SW480 (cell line): Measurements from ENCODE around the gene SRRM4.
A peak's percentile ranks its signal among the peaks of the same experiment; 100 is the strongest.
"Not testable (repeated sequence)": the region's sequence is repeated elsewhere in the genome, so short reads cannot be mapped to it uniquely, and the experiment has no call there.

Source experiments
- DNase-seq: peaks from one replicate; pipeline ENCODE4 v3.0.0-alpha.2; 2016; ENCODE audit warnings: low spot score

SRRM4 gene

DNA sequence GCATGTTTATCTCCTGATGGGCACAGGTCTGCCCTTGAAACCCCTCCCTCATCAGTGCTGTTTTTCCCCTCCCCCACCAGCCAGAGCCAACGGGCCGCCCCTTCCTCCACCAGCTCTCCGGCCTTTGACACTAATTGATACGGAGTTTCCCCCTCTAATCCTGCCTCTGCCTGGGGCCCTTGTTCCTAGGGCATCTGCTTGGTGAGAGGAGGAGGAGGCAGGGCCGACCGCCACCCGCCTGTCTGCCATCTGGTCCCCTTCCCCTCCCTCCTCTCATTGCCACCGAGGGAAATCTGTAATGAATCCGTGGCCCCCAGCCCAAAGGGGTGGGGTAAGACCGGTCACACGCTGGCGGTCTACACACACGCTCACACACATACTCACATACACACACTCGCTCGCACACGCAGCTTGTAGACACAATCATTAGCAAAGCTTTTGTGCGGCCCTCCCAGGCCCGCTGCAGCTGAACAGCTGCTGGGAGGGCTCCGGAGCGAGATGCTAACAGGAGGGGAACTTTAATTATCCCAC, 27.4 kb downstream of the SRRM4 start:
- DNase-seq: no peak

DNA sequence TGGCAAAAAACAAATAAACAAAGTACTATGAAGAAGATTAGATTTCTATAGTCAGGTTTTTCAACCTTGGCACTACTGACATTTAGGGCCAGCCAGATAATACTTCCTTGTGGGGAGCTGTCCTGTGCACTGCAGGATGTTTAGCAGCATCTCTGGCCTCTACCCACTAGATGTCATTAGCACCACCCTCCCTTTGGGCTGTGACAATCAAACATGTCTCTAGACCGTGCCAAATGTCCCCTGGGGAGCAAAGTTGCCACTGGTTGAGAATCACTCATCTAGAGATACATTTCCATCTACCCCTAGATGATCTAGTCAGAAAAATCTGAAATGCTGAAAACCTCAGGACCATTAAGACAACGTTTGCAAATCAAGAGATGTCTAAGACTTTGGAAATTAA, 29.9 kb downstream of the SRRM4 start:
- no peak for DNase-seq

DNA sequence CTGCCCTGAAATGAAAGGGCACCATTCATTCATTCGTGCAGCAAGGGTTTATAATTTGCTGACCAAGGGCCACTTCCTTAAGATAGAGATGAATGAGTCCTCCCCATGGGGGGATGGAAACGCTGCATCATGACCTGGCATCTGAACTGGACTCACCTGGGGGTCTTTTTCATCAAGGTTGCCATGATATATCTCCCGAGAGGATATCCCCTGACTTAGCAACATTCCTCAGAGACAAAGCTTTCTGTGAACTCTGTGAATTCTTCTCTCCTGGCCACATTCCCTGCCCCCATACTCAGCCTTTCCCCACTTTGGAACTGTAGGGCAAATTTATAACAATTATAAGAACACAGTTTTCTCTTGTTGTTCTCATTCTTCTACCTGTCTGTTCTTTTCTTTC, 30.8 kb downstream of the SRRM4 start:
- DNase-seq: no peak

DNA sequence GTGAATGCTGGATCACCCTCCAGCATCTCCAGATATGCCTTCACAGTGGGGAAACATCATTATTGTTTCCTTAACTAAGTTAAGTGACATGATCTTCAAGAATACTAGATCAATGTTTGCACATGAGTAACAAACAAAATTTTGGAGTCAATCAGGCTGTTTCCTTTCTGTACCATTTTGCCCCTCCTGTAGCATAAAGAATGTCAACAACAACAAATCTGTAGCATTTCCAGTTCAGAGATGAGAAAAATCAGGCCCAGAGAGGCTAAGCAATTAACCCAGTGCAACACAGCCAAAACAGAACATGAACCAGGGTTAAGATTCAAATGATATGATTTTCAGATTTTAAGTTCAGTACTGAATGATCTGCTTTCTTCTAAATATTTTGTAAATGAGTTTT, 31.7 kb downstream of the SRRM4 start:
- no peak for DNase-seq

DNA sequence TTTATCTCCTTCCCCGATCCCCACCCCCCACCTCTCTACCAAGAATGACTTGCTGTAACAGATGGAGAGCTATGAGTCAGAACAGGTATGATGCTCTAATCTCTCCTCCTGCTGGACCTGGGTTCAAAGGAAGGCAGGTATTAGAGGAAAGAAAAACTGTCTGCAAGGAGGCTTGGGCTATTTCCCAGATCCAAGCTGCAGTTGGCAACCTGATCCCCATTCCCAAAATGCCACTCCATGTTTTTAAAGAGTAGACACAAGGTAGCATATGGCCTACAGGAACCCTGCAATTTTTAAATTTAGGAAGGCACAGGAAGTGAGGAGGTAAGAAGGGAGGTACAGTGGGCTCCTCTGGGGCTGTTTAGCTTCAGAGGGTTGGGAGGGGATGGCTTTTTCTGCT, 33.0 kb downstream of the SRRM4 start:
- no peak for DNase-seq

- DNase-seq: no peak
Observed at GRCh38 chr12:119016715-119017114, 35.4 kb downstream of the SRRM4 start.

GRCh38 chr12:119019166-119019565, 37.8 kb downstream of the SRRM4 start:
- no peak for DNase-seq

GRCh38 chr12:119020406-119021360, 39.3 kb downstream of the SRRM4 start:
- peak; percentile 9 for DNase-seq

GRCh38 chr12:119024356-119024755, 43.0 kb downstream of the SRRM4 start:
- DNase-seq: no peak

DNA sequence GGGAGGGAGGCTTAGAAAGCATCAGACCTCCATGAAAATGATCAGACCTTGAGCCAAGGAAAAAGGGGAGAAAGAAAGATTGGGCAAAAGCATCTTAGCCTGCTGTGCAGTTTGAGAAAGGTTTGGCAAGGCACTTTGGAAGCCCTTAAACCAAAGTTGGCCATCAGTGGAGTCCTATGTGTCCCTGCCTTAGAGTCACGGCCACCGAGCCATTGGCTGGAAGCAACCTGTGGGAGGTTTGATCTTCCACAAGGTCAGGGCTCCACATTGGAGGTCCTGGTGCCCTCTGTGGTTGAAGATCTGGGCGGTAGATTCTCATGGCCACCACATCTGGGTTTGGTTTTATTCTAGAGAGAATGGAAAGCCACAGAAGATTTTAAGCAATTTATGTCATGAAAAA, 44.4 kb downstream of the SRRM4 start:
- DNase-seq: no peak

DNA sequence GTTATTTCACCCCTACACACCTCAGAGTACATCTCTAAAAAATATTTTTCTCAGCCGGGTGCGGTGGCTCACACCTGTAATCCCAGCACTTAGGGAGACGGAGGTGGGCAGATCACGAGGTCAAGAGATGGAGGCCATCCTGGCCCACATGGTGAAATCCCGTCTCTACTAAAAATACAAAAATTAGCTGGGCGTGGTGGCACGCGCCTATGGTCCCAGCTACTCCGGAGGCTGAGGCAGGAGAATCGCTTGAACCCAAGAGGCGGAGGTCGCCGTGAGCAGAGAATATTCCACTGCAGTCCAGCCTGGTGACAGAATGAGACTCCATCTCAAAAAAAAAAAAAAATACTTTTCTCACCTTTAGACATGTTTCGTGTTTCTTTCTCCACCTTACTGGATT, 52.0 kb downstream of the SRRM4 start:
- DNase-seq: not testable (repeated sequence)

- peak; percentile 9 for DNase-seq
Observed at GRCh38 chr12:119036878-119037825, 55.8 kb downstream of the SRRM4 start.

DNA sequence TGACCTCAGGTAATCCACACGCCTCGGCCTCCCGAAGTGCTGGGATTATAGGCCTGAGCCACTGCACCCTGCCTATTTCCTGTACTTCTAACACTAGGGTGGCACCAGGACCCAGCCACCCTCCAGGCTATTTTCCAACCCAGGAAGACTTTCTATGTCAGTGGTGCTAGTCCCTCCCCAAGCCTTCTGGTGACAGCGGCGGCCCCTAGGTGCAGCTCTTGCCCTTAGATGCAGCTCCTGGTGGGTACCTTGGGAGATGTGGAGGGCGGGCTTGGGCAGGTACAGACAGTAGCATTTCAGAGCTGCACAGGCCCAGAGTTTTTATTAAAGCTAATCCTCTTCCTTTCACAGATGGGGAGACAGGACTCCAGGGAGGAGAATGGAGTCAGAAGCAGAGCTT, 62.8 kb downstream of the SRRM4 start:
- DNase-seq: no peak

DNA sequence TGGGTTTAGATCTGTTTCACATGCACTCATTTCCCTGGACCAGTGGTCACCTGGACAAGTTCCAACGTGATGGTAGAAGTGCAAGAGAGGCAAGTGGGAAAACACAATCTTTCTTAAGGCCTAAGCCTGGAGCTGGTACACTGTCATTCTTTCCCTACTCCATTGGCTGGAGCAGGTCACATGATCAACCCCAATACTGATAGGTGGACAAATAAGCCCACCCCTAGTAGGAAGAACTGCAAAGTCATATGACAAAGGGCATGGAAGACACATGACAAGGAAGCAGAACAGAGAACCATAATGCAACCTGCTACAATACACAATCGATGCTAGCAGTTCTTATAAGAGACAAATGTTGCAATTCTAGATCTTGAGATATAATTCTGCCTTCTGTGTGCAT, 66.3 kb downstream of the SRRM4 start:
- DNase-seq: no peak

DNA sequence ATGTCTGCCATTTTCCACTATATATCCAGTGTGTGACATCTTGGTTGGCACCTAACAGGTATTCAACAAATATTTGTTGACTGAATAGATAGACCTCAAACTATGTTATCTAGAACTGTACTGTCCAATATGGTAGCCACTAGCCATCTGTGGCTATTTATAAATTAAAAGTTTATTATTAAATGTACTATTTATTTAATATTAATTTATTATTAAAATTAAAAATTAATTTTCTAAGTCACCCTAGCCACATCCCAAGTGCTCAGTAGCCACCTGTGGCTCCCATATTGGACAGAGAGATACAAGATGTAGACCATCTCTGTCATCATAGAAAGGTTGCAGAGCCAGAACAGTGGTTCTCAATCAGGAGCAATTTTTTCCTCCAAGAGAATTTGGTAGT, 69.3 kb downstream of the SRRM4 start:
- DNase-seq: no peak

- DNase-seq: no peak
Observed at GRCh38 chr12:119051474-119051873, 70.1 kb downstream of the SRRM4 start.

GRCh38 chr12:119052001-119052400, 70.7 kb downstream of the SRRM4 start:
- no peak for DNase-seq

- DNase-seq: no peak
Observed at GRCh38 chr12:119055977-119056376, 74.6 kb downstream of the SRRM4 start.

- peak; percentile 44 for DNase-seq
Observed at GRCh38 chr12:119060847-119061796, 79.8 kb downstream of the SRRM4 start.

GRCh38 chr12:119068129-119068856, 87.0 kb downstream of the SRRM4 start:
- DNase-seq: no peak
